ENCODE results near the gene GRAMD1B. TPM values are rescaled to one million over a fixed set of nuclear protein-coding genes. Genes with fewer than 3 reads are reported as not detected.

GRAMD1B gene
- polyA plus RNA-seq, 2 of the 4 experiments (the other 2 are of a cell fraction), result 55.5 to 108 TPM

- WGBS (ENCODE audit: missing lambda C conversion rate), result 94% methylated on average over 8 of the region's 8 CpGs
- Histone ChIP-seq H3K4me1 (peaks cover 14% of the 10 kb centered on the region), H3K4me3 (no peak overlapping the region), H3K27ac (no peak overlapping the region), H3K9me3 (no peaks in the 10 kb centered on the region), H3K4me2 (no peak overlapping the region)
- FAIRE-seq, result no peak
- no peak for DNase-seq (ENCODE audit: low read depth in 1 of 2, low spot score in 1 of 2)
- ChIA-PET CTCF (no interaction called here), POLR2A (no interaction called here)
- no peak for ATAC-seq
- TF ChIP-seq BCL3 (IDR thresholded peaks at IDR 0.05), result no peak
- TF ChIP-seq BHLHE40 (IDR thresholded peaks at IDR 0.05; ENCODE audit: low read depth, low read length), result no peak
- no peak for TF ChIP-seq KDM5A (IDR thresholded peaks at IDR 0.05)
- no peak for TF ChIP-seq POLR2AphosphoS2 (conservative IDR thresholded peaks at IDR 0.05; ENCODE audit: low read length)
- no peak for TF ChIP-seq NFE2L2 (conservative IDR thresholded peaks at IDR 0.05; ENCODE audit: low read length)
- no peak for TF ChIP-seq RFX5 (IDR thresholded peaks at IDR 0.05)
These were observed 132.8 kb downstream of the GRAMD1B start for GRCh38 chr11:123562829-123563228.

- no peak for ATAC-seq
- ChIA-PET CTCF (interaction anchor here (1.0 to 5.4 kb wide), 2 partner anchors 16 to 143 kb away, joined by 3 to 41 read pairs; no protein-coding TSS in a partner anchor), POLR2A (no interaction called here)
- 93% methylated on average over 3 of the region's 3 CpGs for WGBS (ENCODE audit: missing lambda C conversion rate)
- TF ChIP-seq RAD21 (conservative IDR thresholded peaks at IDR 0.05 in 1 of 2, IDR thresholded peaks at IDR 0.05 in 1 of 2) (no peak), CBX8 (IDR thresholded peaks at IDR 0.05) (no peak), HEYL (CRISPR knock-in tag; IDR thresholded peaks at IDR 0.05) (no peak)
- no peak overlapping the region for H3K27ac ChIP-seq
- H3K4me1 ChIP-seq, result peaks cover 8% of the 10 kb centered on the region; the same call in 2 of the 3 replicates
- H3K9me3 ChIP-seq, result no peaks in the 10 kb centered on the region
- H3K4me2 ChIP-seq, result no peak overlapping the region
- FAIRE-seq, result no peak
- H3K4me3 ChIP-seq, result no peak overlapping the region
- DNase-seq (ENCODE audit: low read depth in 1 of 2, low spot score in 1 of 2), result no peak
These were observed 134.2 kb downstream of the GRAMD1B start for GRCh38 chr11:123564221-123564620.

GRCh38 chr11:123566852-123567251 is 136.8 kb downstream of the GRAMD1B start:
- 93% methylated on average over 4 of the region's 4 CpGs for WGBS (ENCODE audit: missing lambda C conversion rate)
- H3K4me1 ChIP-seq, result no peaks in the 10 kb centered on the region; the same call in 2 of the 3 replicates
- no peaks in the 10 kb centered on the region for H3K9me3 ChIP-seq
- DNase-seq (ENCODE audit: low read depth in 1 of 2, low spot score in 1 of 2) (no peak), FAIRE-seq (no peak), ATAC-seq (no peak)
- H3K4me3 ChIP-seq, result no peak overlapping the region
- ChIA-PET POLR2A (no interaction called here), CTCF (interaction anchor here (1.0 to 5.4 kb wide), 3 partner anchors 10 to 13 kb away, joined by 3 to 41 read pairs (median 3); no protein-coding TSS in a partner anchor)
- TF ChIP-seq HOXA7 (CRISPR knock-in tag; IDR thresholded peaks at IDR 0.05) (no peak), HDAC2 (IDR thresholded peaks at IDR 0.05) (no peak), MAX (IDR thresholded peaks at IDR 0.05) (no peak), CTCF (IDR thresholded peaks at IDR 0.05) (no peak), ATOH8 (CRISPR knock-in tag; IDR thresholded peaks at IDR 0.05; ENCODE audit: low read depth) (no peak), FOSL2 (IDR thresholded peaks at IDR 0.05) (no peak), FOSL2 (CRISPR knock-in tag; IDR thresholded peaks at IDR 0.05) (no peak), POLR2AphosphoS2 (conservative IDR thresholded peaks at IDR 0.05; ENCODE audit: low read length) (no peak), NFE2L2 (conservative IDR thresholded peaks at IDR 0.05; ENCODE audit: low read length) (no peak), TP53 (CRISPR knock-in tag; IDR thresholded peaks at IDR 0.05) (no peak), EP300 (IDR thresholded peaks at IDR 0.05) (no peak)
- no peak overlapping the region for H3K27ac ChIP-seq
- H3K4me2 ChIP-seq, result no peak overlapping the region
